ENCODE measurements around the gene POLR2M.

- TF ChIP-seq POLR2AphosphoS5 (IDR thresholded peaks at IDR 0.05; ENCODE audit: low read depth, low read length) (no peak), POLR2A (IDR thresholded peaks at IDR 0.05; ENCODE audit: low read depth, low read length) (no peak), TAF1 (IDR thresholded peaks at IDR 0.05; ENCODE audit: borderline replicate concordance, low read depth, low read length) (no peak)
These were observed 23.0 kb upstream of the POLR2M start for GRCh38 chr15:57683481-57683880.
